ENCODE data around the gene NFU1. TPM values are rescaled to one million over a fixed set of nuclear protein-coding genes. Genes with fewer than 3 reads are reported as not detected.

The NFU1 gene
- total RNA-seq, 4 donors from 2014 or later, result 82.3 to 206 (median 117) TPM

- TF ChIP-seq CTCF (IDR thresholded peaks at IDR 0.05; ENCODE audit: low read depth), result no peak
Measured at GRCh38 chr2:69462780-69463179, 25.5 kb upstream of the NFU1 start.

- no peak for TF ChIP-seq CTCF (IDR thresholded peaks at IDR 0.05; ENCODE audit: low read depth)
Measured at GRCh38 chr2:69461404-69461803, 24.2 kb upstream of the NFU1 start.

GRCh38 chr2:69459936-69460335, 22.7 kb upstream of the NFU1 start:
- no peak for TF ChIP-seq CTCF (IDR thresholded peaks at IDR 0.05; ENCODE audit: low read depth)

- TF ChIP-seq CTCF (IDR thresholded peaks at IDR 0.05; ENCODE audit: low read depth), result no peak
Measured at GRCh38 chr2:69456950-69457445, 19.8 kb upstream of the NFU1 start.

- TF ChIP-seq CTCF (IDR thresholded peaks at IDR 0.05; ENCODE audit: low read depth), result no peak
Measured at GRCh38 chr2:69456154-69456553, 18.9 kb upstream of the NFU1 start.

GRCh38 chr2:69454976-69455375, 17.7 kb upstream of the NFU1 start:
- TF ChIP-seq CTCF (IDR thresholded peaks at IDR 0.05; ENCODE audit: low read depth), result no peak

GRCh38 chr2:69453475-69454129, 16.4 kb upstream of the NFU1 start:
- no peak for TF ChIP-seq CTCF (IDR thresholded peaks at IDR 0.05; ENCODE audit: low read depth)

Data from subcutaneous adipose tissue (tissue), 4 donors.